Hepatocyte (in vitro differentiated cells): Measurements from ENCODE around the gene CPLANE1.

Experiments
- CTCF ChIP-seq: fragments of 200-600 bp; sonication (generic); IDR thresholded peaks from 2 replicates; pipeline ENCODE4 v1.5.1; 2016; ENCODE audit warnings: antibody characterized with exemption, mild to moderate bottlenecking; ENCODE audit not compliant: poor library complexity
- EZH2 ChIP-seq: fragments of 200-600 bp; sonication (generic); IDR thresholded peaks from 2 replicates; pipeline ENCODE4 v1.6.1; 2016; ENCODE audit warnings: antibody characterized with exemption, mild to moderate bottlenecking, borderline replicate concordance

- no peak for TF ChIP-seq CTCF
- no peak for TF ChIP-seq EZH2
Measured at GRCh38 chr5:37153661-37154060, 95.5 kb downstream of the CPLANE1 start.
